Keratinocyte (primary cell): ENCODE data around the gene MYL10. TPM values are rescaled to one million over a fixed set of nuclear protein-coding genes. Genes with fewer than 3 reads are reported as not detected.

Experiments used
- DNase-seq: peaks from one replicate; pipeline ENCODE4 v3.0.0-alpha.2; 2011; ENCODE audit warnings: low read depth, missing footprints, low spot score
- FAIRE-seq: peaks from 2 replicates; lab custom pipeline; 2011; peaks lifted over from hg19 to GRCh38; lab: Jason Lieb, UNC
- H2AFZ ChIP-seq: 2 replicates; pipeline ENCODE4 v1.6.0; 2012; ENCODE audit warnings: low read length, control low read depth, inconsistent platforms; ENCODE audit not compliant: control insufficient read depth
- H3K27ac ChIP-seq: 2 replicates; pipeline ENCODE4 v1.5.1; 2011; ENCODE audit warnings: low read length; ENCODE audit not compliant: control insufficient read depth, insufficient read depth
- H3K27me3 ChIP-seq: 3 replicates; pipeline ENCODE4 v1.6.0; 2011; ENCODE audit warnings: low read length; ENCODE audit not compliant: control insufficient read depth, insufficient read depth; ENCODE audit errors: extremely low read depth
- H3K36me3 ChIP-seq, 2 experiments: 2 replicates in 1 of 2; 3 replicates in 1 of 2; pipeline ENCODE4 v1.5.1; 2011; ENCODE audit warnings: low read length in 2 of 2, mild to moderate bottlenecking in 1 of 2; ENCODE audit not compliant: control insufficient read depth in 2 of 2, insufficient read depth in 2 of 2; ENCODE audit errors: extremely low read depth in 1 of 2
- H3K4me1 ChIP-seq: 3 replicates; pipeline ENCODE4 v1.5.1; 2011; ENCODE audit warnings: low read length; ENCODE audit not compliant: control insufficient read depth, insufficient read depth; ENCODE audit errors: extremely low read depth
- H3K4me2 ChIP-seq: 3 replicates; pipeline ENCODE4 v1.6.0; 2011; ENCODE audit warnings: low read depth, low read length; ENCODE audit not compliant: control insufficient read depth, insufficient read depth; ENCODE audit errors: extremely low read depth
- H3K4me3 ChIP-seq, 3 experiments: fragments of 200-600 bp in 1 of 3; sonication (generic) in 1 of 3; 2 replicates in 2 of 3; 3 replicates in 1 of 3; pipeline ENCODE4 v1.5.1; 2011 to 2016; ENCODE audit warnings: low read length in 3 of 3, mild to moderate bottlenecking in 3 of 3, control low read depth in 2 of 3, inconsistent platforms in 1 of 3, low read depth in 1 of 3, mixed read lengths in 1 of 3, mixed run types in 1 of 3, moderate library complexity in 1 of 3; ENCODE audit not compliant: control insufficient read depth in 2 of 3, insufficient read depth in 2 of 3; ENCODE audit errors: extremely low read depth in 1 of 3
- H3K79me2 ChIP-seq: 2 replicates; pipeline ENCODE4 v1.6.0; 2012; ENCODE audit warnings: low read length; ENCODE audit not compliant: control insufficient read depth, insufficient read depth
- H3K9ac ChIP-seq: 3 replicates; pipeline ENCODE4 v1.6.0; 2011; ENCODE audit warnings: low read length; ENCODE audit not compliant: control insufficient read depth, insufficient read depth; ENCODE audit errors: extremely low read depth
- H3K9me1 ChIP-seq: 3 replicates; pipeline ENCODE4 v1.6.0; 2011; ENCODE audit warnings: low read length; ENCODE audit not compliant: control insufficient read depth, insufficient read depth; ENCODE audit errors: extremely low read depth
- H3K9me3 ChIP-seq: 2 replicates; pipeline ENCODE4 v1.5.1; 2012; ENCODE audit warnings: low read depth, low read length; ENCODE audit not compliant: control insufficient read depth
- H4K20me1 ChIP-seq: 3 replicates; pipeline ENCODE4 v1.6.0; 2011; ENCODE audit warnings: low read length; ENCODE audit not compliant: control insufficient read depth, insufficient read depth; ENCODE audit errors: extremely low read depth
- EZH2 ChIP-seq: IDR thresholded peaks from one replicate; pipeline ENCODE4 v1.6.1; 2012; ENCODE audit warnings: inconsistent platforms, mild to moderate bottlenecking, low read length, moderate library complexity
- dilution Hi-C: fragments of 300-500 bp; cut with MboI; formaldehyde crosslinking; loops from one replicate; pipeline ENCODE4 v1.7.0; 2020; ENCODE audit warnings: low sequenced_read_pairs; ENCODE audit not compliant: extremely low pct_ligation_motif_present
- polyA plus RNA-seq, 5 experiments: library from polyadenylated mRNA; depleted of rRNA in 3 of 5; stranded (reverse) in 3 of 5; stranded (forward) in 1 of 5; unstranded in 1 of 5; fragments of >200 nt; gene quantifications; 1 replicate in 1 of 5; 2 replicates in 3 of 5; 3 replicates in 1 of 5; pipeline versions ENCODE4 v1.2.1 to v1.2.3, GENCODE V29; 2011 to 2012; ENCODE audit warnings: missing spikeins in 2 of 5, low read depth in 1 of 5, low replicate concordance in 1 of 5
- TF ChIP-seq, protein P1 (sequence below), 3 experiments: IDR thresholded peaks in 1 of 3; conservative IDR thresholded peaks in 1 of 3; optimal IDR thresholded peaks in 1 of 3; 2 replicates in 2 of 3; 3 replicates in 1 of 3; pipeline versions ENCODE3 to v1.5.1; 2011; ENCODE audit warnings: low read length in 3 of 3, mild to moderate bottlenecking in 3 of 3, moderate library complexity in 2 of 3, control low read depth in 1 of 3, inconsistent platforms in 1 of 3; ENCODE audit not compliant: insufficient read depth in 2 of 3; ENCODE audit errors: extremely low read depth in 1 of 3

MYL10 gene
- polyA plus RNA-seq, 1 donor (not counting 4 experiments of a cell fraction or from before 2014, with no cell fraction given) = not detected

DNA sequence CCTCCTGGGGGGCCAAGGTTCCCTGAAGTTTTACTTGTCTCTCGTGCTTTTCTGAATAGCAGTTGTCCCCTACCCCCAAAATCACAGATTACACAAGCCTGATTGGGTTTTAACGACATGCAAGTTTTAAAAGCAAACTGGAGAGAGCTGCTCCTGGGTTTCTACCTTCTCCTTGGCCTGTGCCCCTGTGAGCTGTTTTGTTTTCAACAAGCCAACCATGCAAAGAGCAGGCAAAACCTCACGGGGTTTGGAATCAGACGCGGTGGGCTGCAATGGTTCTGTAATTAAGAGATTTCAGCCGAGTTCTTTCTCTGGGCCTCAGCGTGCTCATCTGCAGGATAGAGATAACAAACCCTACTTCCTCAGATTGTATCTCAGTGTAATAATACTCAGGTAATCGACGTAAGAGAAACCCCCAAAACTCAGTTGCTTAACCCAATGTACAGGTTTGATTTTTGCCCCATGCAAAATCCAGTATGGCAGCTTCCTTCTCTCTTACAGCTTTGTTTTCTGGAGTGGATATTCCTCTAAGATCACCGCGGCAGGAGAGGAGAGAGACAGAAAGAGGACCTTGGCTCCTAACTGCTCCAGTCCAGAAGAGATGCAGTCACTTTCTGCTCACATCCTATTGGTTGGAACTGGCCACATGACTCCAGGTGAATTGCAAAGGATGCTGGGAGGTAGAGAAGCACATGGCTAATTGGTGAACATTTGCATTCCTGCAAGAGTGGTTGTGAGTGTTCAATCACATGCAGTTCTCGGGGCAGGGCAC, 42.0 kb downstream of the MYL10 start:
- Histone ChIP-seq H3K4me2 (no peak overlapping the region), H3K4me3 (no peak overlapping the region), H4K20me1 (no peaks in the 10 kb centered on the region), H3K4me1 (no peaks in the 10 kb centered on the region), H2AFZ (no peak overlapping the region), H3K27ac (no peak overlapping the region), H3K9me1 (no peaks in the 10 kb centered on the region), H3K27me3 (peaks cover 4% of the 10 kb centered on the region), H3K9ac (no peak overlapping the region), H3K9me3 (no peaks in the 10 kb centered on the region), H3K36me3 (no peaks in the 10 kb centered on the region), H3K79me2 (no peaks in the 10 kb centered on the region)
- FAIRE-seq (no peak), DNase-seq (no peak)
- dilution Hi-C loops = no loop called here
- no peak for TF ChIP-seq EZH2
- TF ChIP-seq, protein P1, sequence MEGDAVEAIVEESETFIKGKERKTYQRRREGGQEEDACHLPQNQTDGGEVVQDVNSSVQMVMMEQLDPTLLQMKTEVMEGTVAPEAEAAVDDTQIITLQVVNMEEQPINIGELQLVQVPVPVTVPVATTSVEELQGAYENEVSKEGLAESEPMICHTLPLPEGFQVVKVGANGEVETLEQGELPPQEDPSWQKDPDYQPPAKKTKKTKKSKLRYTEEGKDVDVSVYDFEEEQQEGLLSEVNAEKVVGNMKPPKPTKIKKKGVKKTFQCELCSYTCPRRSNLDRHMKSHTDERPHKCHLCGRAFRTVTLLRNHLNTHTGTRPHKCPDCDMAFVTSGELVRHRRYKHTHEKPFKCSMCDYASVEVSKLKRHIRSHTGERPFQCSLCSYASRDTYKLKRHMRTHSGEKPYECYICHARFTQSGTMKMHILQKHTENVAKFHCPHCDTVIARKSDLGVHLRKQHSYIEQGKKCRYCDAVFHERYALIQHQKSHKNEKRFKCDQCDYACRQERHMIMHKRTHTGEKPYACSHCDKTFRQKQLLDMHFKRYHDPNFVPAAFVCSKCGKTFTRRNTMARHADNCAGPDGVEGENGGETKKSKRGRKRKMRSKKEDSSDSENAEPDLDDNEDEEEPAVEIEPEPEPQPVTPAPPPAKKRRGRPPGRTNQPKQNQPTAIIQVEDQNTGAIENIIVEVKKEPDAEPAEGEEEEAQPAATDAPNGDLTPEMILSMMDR (optimal IDR thresholded peaks at IDR 0.05 in 1 of 3, IDR thresholded peaks at IDR 0.05 in 1 of 3, conservative IDR thresholded peaks at IDR 0.05 in 1 of 3; ENCODE audit: extremely low read depth in 1 of 3, insufficient read depth in 2 of 3, low read length in 3 of 3) = no peak

GRCh38 chr7:101586078-101586905, 42.8 kb downstream of the MYL10 start:
- Histone ChIP-seq H2AFZ (no peak overlapping the region), H3K9ac (no peak overlapping the region), H3K9me1 (no peaks in the 10 kb centered on the region), H3K4me2 (no peak overlapping the region), H3K36me3 (no peaks in the 10 kb centered on the region), H3K79me2 (no peaks in the 10 kb centered on the region), H4K20me1 (no peaks in the 10 kb centered on the region), H3K27me3 (peaks cover 3% of the 10 kb centered on the region), H3K27ac (no peak overlapping the region), H3K9me3 (no peaks in the 10 kb centered on the region), H3K4me3 (no peak overlapping the region), H3K4me1 (no peaks in the 10 kb centered on the region)
- DNase-seq (no peak), FAIRE-seq (no peak)
- no peak for TF ChIP-seq EZH2
- dilution Hi-C loops = no loop called here
